ENCODE results near the gene CEND1.

DNA sequence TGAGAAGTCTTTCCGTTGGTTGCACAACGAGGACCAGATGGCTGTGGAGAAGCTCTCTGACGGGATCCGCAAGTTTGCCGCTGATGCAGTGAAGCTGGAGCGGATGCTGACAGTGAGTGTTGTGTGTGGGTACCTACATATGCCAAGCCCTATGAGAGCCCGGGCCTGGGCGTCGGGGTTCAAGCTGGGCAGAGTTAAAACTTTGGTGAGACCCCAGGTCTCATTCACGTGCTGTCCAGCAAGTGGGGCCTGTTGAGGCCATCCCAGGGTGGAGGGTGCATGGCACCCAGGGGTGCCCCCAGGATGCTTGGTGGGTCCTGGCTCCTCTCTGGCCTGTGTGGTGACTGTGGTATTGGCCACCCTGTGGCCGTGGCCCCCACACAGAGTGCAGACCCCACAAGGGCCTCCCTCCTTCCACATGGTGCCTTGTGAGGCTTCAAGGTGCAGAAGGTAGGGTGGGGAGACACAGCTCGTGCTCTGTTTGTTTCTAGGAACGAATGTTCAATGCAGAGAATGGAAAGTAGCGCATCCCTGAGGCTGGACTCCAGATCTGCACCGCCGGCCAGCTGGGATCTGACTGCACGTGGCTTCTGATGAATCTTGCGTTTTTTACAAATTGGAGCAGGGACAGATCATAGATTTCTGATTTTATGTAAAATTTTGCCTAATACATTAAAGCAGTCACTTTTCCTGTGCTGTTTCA is 25.4 kb downstream of the CEND1 start:
- TF ChIP-seq CTCF (optimal IDR thresholded peaks at IDR 0.05 in 1 of 3, IDR thresholded peaks at IDR 0.05 in 1 of 3, conservative IDR thresholded peaks at IDR 0.05 in 1 of 3; ENCODE audit: extremely low read depth in 1 of 3, insufficient read depth in 2 of 3, low read length in 3 of 3) = no peak
- no peak for TF ChIP-seq EZH2 (IDR thresholded peaks at IDR 0.05; ENCODE audit: low read length)

Measured in keratinocyte (primary cell).